GM12878 (cell line): ENCODE data around the gene INSIG2. TPM values are rescaled to one million over a fixed set of nuclear protein-coding genes. Genes with fewer than 3 reads are reported as not detected.

ENCODE experiments used
- ATAC-seq: fragments of 200-7000 bp; cut with Tn5 transposase; 3 replicates; pipeline ENCODE4 v1.9.1; 2020; ENCODE audit warnings: mild to moderate bottlenecking, moderate library complexity
- BruUV-seq: library from RNA; stranded (reverse); fragments of 400-500 nt; replicated peaks from 2 replicates; lab custom pipeline; 2021; lab: Mats Ljungman, UMichigan
- CTCF ChIA-PET: fragments of 300-600 bp; sonication (Branson Sonifier 250); formaldehyde crosslinking; extraction: SDS; loops from one replicate; lab custom pipeline; 2021; ENCODE audit warnings: inconsistent platforms; lab: Yijun Ruan, JAX
- POLR2A ChIA-PET: fragments of 350-600 bp; formaldehyde crosslinking; extraction: SDS; loops from one replicate; lab custom pipeline; 2021; ENCODE audit warnings: inconsistent platforms; lab: Charles Lee
- RAD21 ChIA-PET: fragments of 300-600 bp; sonication (Branson Sonifier 250); formaldehyde crosslinking; loops from one replicate; lab custom pipeline; 2023; ENCODE audit warnings: antibody characterized with exemption; ENCODE audit not compliant: unreplicated experiment; lab: Charles Lee
- SMC1A ChIA-PET: fragments of 300-600 bp; sonication (Branson Sonifier 250); formaldehyde crosslinking; loops from one replicate; lab custom pipeline; 2023; ENCODE audit not compliant: unreplicated experiment, uncharacterized antibody; lab: Charles Lee
- DNase-seq: peaks from one replicate; pipeline ENCODE4 v3.0.0-alpha.2; 2011; ENCODE audit warnings: low read depth, low spot score
- FAIRE-seq: peaks from 3 replicates; lab custom pipeline; 2011; peaks lifted over from hg19 to GRCh38; lab: Jason Lieb, UNC
- H2AFZ ChIP-seq: 2 replicates; pipeline ENCODE4 v1.6.0; 2011; ENCODE audit warnings: low read depth, low read length, control low read depth; ENCODE audit not compliant: control insufficient read depth
- H3K27ac ChIP-seq: 2 replicates; pipeline ENCODE4 v1.5.1; 2011; ENCODE audit warnings: control low read depth; ENCODE audit not compliant: control insufficient read depth, insufficient read depth
- H3K27me3 ChIP-seq, 2 experiments: replicated peaks in 1 of 2; 2 replicates each; pipeline versions ENCODE4 v1.6.0 to v1.6.1; 2011; ENCODE audit warnings: low read length in 1 of 2; ENCODE audit not compliant: control insufficient read depth in 2 of 2, insufficient read depth in 2 of 2
- H3K36me3 ChIP-seq, 2 experiments: 2 replicates each; pipeline ENCODE4 v1.5.1; 2011; ENCODE audit warnings: low read length in 1 of 2; ENCODE audit not compliant: control insufficient read depth in 2 of 2, insufficient read depth in 2 of 2
- H3K4me1 ChIP-seq: 2 replicates; pipeline ENCODE4 v1.6.1; 2011; ENCODE audit warnings: mild to moderate bottlenecking, low read length, moderate library complexity, mixed read lengths; ENCODE audit not compliant: control insufficient read depth, insufficient read depth
- H3K4me2 ChIP-seq: 2 replicates; pipeline ENCODE4 v1.6.0; 2011; ENCODE audit warnings: control low read depth; ENCODE audit not compliant: control insufficient read depth, insufficient read depth
- H3K4me3 ChIP-seq: fragments of 200-600 bp; sonication (generic); 2 replicates; pipeline ENCODE4 v1.5.1; 2016
- H3K79me2 ChIP-seq: 2 replicates; pipeline ENCODE4 v1.6.0; 2011; ENCODE audit warnings: low read length; ENCODE audit not compliant: control insufficient read depth, insufficient read depth
- H3K9ac ChIP-seq: 2 replicates; pipeline ENCODE4 v1.8.0; 2011; ENCODE audit warnings: low read length, control low read depth, mixed read lengths; ENCODE audit not compliant: control insufficient read depth, insufficient read depth
- H3K9me3 ChIP-seq: replicated peaks from 3 replicates; pipeline ENCODE4 v1.5.1; 2011; ENCODE audit warnings: mild to moderate bottlenecking, low read length; ENCODE audit not compliant: control insufficient read depth, insufficient read depth
- H4K20me1 ChIP-seq: 2 replicates; pipeline ENCODE4 v1.6.0; 2011; ENCODE audit not compliant: control insufficient read depth, insufficient read depth
- BHLHE40 ChIP-seq, 2 experiments: fragments of 450-650 bp in 1 of 2; IDR thresholded peaks; 2 replicates each; pipeline ENCODE4 v1.6.1; 2011 to 2017; ENCODE audit warnings: low read depth in 2 of 2, borderline replicate concordance in 1 of 2, improper control_type of control experiment in 1 of 2, low read length in 1 of 2, mild to moderate bottlenecking in 1 of 2
- BMI1 ChIP-seq: fragments of 450-650 bp; IDR thresholded peaks from 2 replicates; pipeline ENCODE4 v1.6.1; 2016; ENCODE audit warnings: mild to moderate bottlenecking, moderate library complexity, borderline replicate concordance
- CBX5 ChIP-seq: sonication (generic); IDR thresholded peaks from 2 replicates; pipeline ENCODE4 v1.6.1; 2016; ENCODE audit warnings: low read depth, moderate library complexity, mild to moderate bottlenecking, inconsistent platforms
- CREB1 ChIP-seq: IDR thresholded peaks from 2 replicates; pipeline ENCODE4 v1.6.1; 2012; ENCODE audit warnings: low read depth, mild to moderate bottlenecking, inconsistent platforms
- IKZF2 ChIP-seq, 2 experiments: fragments of 450-650 bp; IDR thresholded peaks; 2 replicates each; pipeline ENCODE4 v1.6.1; 2017; ENCODE audit warnings: mild to moderate bottlenecking in 2 of 2, moderate library complexity in 2 of 2
- NFIC ChIP-seq: IDR thresholded peaks from 2 replicates; pipeline ENCODE4 v1.6.1; 2012; ENCODE audit warnings: low read depth, mild to moderate bottlenecking, inconsistent platforms, low read length, moderate library complexity
- NR2C1 ChIP-seq: fragments of 450-650 bp; IDR thresholded peaks from 2 replicates; pipeline ENCODE4 v1.6.1; 2017; ENCODE audit warnings: antibody characterized with exemption, mild to moderate bottlenecking, moderate library complexity
- NR2F1 ChIP-seq: fragments of 450-650 bp; conservative IDR thresholded peaks from 2 replicates; pipeline ENCODE4 v1.6.1; 2017; ENCODE audit warnings: mild to moderate bottlenecking
- PAX5 ChIP-seq: IDR thresholded peaks from 2 replicates; pipeline ENCODE4 v1.6.1; 2011; ENCODE audit warnings: low read depth, low read length, borderline replicate concordance
- RELB ChIP-seq: fragments of 450-650 bp; IDR thresholded peaks from 2 replicates; pipeline ENCODE4 v1.6.1; 2017; ENCODE audit warnings: low read depth, mild to moderate bottlenecking, moderate library complexity
- RFX5 ChIP-seq: IDR thresholded peaks from 2 replicates; pipeline ENCODE4 v1.6.1; 2011; ENCODE audit warnings: low read depth, low read length, improper control_type of control experiment
- SMARCA5 ChIP-seq: fragments of 450-650 bp; IDR thresholded peaks from 2 replicates; pipeline ENCODE4 v1.6.1; 2017; ENCODE audit warnings: mild to moderate bottlenecking
- STAT3 ChIP-seq: IDR thresholded peaks from 2 replicates; pipeline ENCODE4 v1.6.1; 2011; ENCODE audit warnings: low read depth, low read length, improper control_type of control experiment
- TCF3 ChIP-seq: IDR thresholded peaks from 2 replicates; pipeline ENCODE4 v1.6.1; 2012; ENCODE audit warnings: low read depth, mild to moderate bottlenecking, low read length, borderline replicate concordance; ENCODE audit not compliant: insufficient read depth
- ZNF24 ChIP-seq: fragments of 450-650 bp; IDR thresholded peaks from 2 replicates; pipeline ENCODE4 v1.6.1; 2017; ENCODE audit warnings: antibody characterized with exemption, mild to moderate bottlenecking
- WGBS: methylation state at CpG from one replicate; pipeline ENCODE4 v1.1.6; 2016; ENCODE audit warnings: low lambda C conversion rate; ENCODE audit not compliant: insufficient replicate concordance, insufficient coverage; ENCODE audit errors: missing lambda C conversion rate; 5-methylcytosine and 5-hydroxymethylcytosine counted together
- in situ Hi-C: fragments of 300-500 bp; cut with MboI; formaldehyde crosslinking; loops from 9 replicates; pipeline ENCODE4 v1.14.3; 2018; ENCODE audit warnings: mixed read lengths
- intact Hi-C: fragments of 100-400 bp; cut with micrococcal nuclease; formaldehyde crosslinking; loops from one replicate; pipeline ENCODE4 v1.14.2; 2022; ENCODE audit not compliant: unreplicated experiment
- polyA plus RNA-seq, 11 experiments: library from polyadenylated mRNA; depleted of rRNA in 4 of 11; unstranded in 6 of 11; stranded (reverse) in 5 of 11; fragments of >200 nt; fragmentation: Nextera tagmentation in 4 of 11; fragmentation: Illumina TruSeq in 1 of 11; extraction: Ambion mirVana in 4 of 11; extraction: Trizol in 1 of 11; gene quantifications; 1 replicate in 1 of 11; 2 replicates in 10 of 11; pipeline versions ENCODE4 v1.2.1 to v1.2.3, GENCODE V29; 2011 to 2016; ENCODE audit warnings: inconsistent platforms in 2 of 11, missing spikeins in 2 of 11, low read depth in 1 of 11
- total RNA-seq, 4 experiments: library from RNA; depleted of rRNA in 3 of 4; stranded (reverse); fragments of >200 nt in 3 of 4; fragmentation: Illumina TruSeq in 1 of 4; extraction: Trizol in 1 of 4; gene quantifications; 2 replicates each; pipeline versions ENCODE4 v1.2.1 to v1.2.3, GENCODE V29; 2013 to 2021
- TF ChIP-seq, protein P1 (sequence below): fragments of 450-650 bp; IDR thresholded peaks from 2 replicates; pipeline ENCODE4 v1.6.1; 2017; ENCODE audit warnings: mild to moderate bottlenecking, moderate library complexity

The INSIG2 gene
- total and polyA plus RNA-seq, 10 of the 15 experiments (the other 5 are each of a cell fraction or from before 2014, with no cell fraction given): 4.9 to 92.7 (median 12.0) TPM

GRCh38 chr2:118056165-118056534 is 32.1 kb upstream of the INSIG2 start:
- 2% methylated on average over 3 of the region's 3 CpGs for WGBS
- Histone ChIP-seq H3K9me3 (no peaks in the 10 kb centered on the region), H3K27me3 (no peaks in the 10 kb centered on the region), H4K20me1 (no peaks in the 10 kb centered on the region; the same call in 1 of the 2 replicates), H3K4me3 (peak overlapping the region; percentile 56), H3K36me3 (no peaks in the 10 kb centered on the region), H3K4me1 (peaks cover 39% of the 10 kb centered on the region), H3K9ac (no peak overlapping the region), H3K4me2 (peak overlapping the region; percentile 92), H3K79me2 (no peaks in the 10 kb centered on the region), H3K27ac (peak overlapping the region; percentile 73), H2AFZ (peak overlapping the region; percentile 44)
- in situ Hi-C loops: no loop called here
- ChIA-PET CTCF (interaction anchor here (1.0 to 19.8 kb wide), 6 partner anchors 7 to 240 kb away, joined by 3 to 626 read pairs (median 7); partner anchors contain the start of gene INSIG2), SMC1A (interaction anchor here (0.6 to 11.4 kb wide), 7 partner anchors 7 to 67 kb away, joined by 3 to 358 read pairs (median 5); partner anchors contain the start of gene INSIG2), POLR2A (interaction anchor here (1.2 to 1.5 kb wide), 3 partner anchors 10 to 35 kb away, joined by 4 to 6 read pairs (median 6); partner anchors contain the start of gene INSIG2), RAD21 (interaction anchor here (0.7 to 3.1 kb wide), 8 partner anchors 9 to 826 kb away, joined by 3 to 48 read pairs (median 5); partner anchors contain the start of gene INSIG2)
- DNase-seq: peak; percentile 86
- intact Hi-C loops: loop anchor here (5.0 kb wide), 1 partner anchor 131 kb away; no protein-coding TSS in a partner anchor
- ATAC-seq: peak; percentile 92
- FAIRE-seq: peak; percentile 35
- no TSS peak for BruUV-seq
- TF ChIP-seq BHLHE40 (IDR thresholded peaks at IDR 0.05; ENCODE audit: borderline replicate concordance in 1 of 2, low read depth in 2 of 2, low read length in 1 of 2): peak; percentile 58 to 63; a peak in 3 of 4 replicates
- TF ChIP-seq SMARCA5: peak; percentile 70; the same call in 1 of the 2 replicates
- peak; percentile 49; the same call in 1 of the 2 replicates for TF ChIP-seq ZNF24
- TF ChIP-seq PAX5: peak; percentile 74
- TF ChIP-seq, protein P1, sequence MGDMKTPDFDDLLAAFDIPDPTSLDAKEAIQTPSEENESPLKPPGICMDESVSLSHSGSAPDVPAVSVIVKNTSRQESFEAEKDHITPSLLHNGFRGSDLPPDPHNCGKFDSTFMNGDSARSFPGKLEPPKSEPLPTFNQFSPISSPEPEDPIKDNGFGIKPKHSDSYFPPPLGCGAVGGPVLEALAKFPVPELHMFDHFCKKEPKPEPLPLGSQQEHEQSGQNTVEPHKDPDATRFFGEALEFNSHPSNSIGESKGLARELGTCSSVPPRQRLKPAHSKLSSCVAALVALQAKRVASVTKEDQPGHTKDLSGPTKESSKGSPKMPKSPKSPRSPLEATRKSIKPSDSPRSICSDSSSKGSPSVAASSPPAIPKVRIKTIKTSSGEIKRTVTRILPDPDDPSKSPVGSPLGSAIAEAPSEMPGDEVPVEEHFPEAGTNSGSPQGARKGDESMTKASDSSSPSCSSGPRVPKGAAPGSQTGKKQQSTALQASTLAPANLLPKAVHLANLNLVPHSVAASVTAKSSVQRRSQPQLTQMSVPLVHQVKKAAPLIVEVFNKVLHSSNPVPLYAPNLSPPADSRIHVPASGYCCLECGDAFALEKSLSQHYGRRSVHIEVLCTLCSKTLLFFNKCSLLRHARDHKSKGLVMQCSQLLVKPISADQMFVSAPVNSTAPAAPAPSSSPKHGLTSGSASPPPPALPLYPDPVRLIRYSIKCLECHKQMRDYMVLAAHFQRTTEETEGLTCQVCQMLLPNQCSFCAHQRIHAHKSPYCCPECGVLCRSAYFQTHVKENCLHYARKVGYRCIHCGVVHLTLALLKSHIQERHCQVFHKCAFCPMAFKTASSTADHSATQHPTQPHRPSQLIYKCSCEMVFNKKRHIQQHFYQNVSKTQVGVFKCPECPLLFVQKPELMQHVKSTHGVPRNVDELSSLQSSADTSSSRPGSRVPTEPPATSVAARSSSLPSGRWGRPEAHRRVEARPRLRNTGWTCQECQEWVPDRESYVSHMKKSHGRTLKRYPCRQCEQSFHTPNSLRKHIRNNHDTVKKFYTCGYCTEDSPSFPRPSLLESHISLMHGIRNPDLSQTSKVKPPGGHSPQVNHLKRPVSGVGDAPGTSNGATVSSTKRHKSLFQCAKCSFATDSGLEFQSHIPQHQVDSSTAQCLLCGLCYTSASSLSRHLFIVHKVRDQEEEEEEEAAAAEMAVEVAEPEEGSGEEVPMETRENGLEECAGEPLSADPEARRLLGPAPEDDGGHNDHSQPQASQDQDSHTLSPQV: no peak
- no peak for TF ChIP-seq NR2C1
- TF ChIP-seq RFX5: no peak
- peak; percentile 67; the same call in 1 of the 2 replicates for TF ChIP-seq RELB
- 0 out of 2 replicates have a peak, but pooled peaks have one; percentile 5 for TF ChIP-seq BMI1
- TF ChIP-seq STAT3: 0 out of 2 replicates have a peak, but pooled peaks have one; percentile 33
- peak; percentile 54; the same call in 1 of the 2 replicates for TF ChIP-seq NR2F1
- TF ChIP-seq TCF3: no peak
- 0 out of 2 replicates have a peak, but pooled peaks have one; percentile 33 for TF ChIP-seq CBX5
- 0 out of 2 replicates have a peak, but pooled peaks have one; percentile 12 for TF ChIP-seq CREB1
- TF ChIP-seq NFIC: peak; percentile 28
- TF ChIP-seq IKZF2 (IDR thresholded peaks at IDR 0.05): peak; percentile 85 to 87
